ENCODE measurements around the gene CSF1.

CSF1 gene

GRCh38 chr1:109923131-109923945 is 12.7 kb downstream of the CSF1 start:
- no peaks in the 10 kb centered on the region for H3K27me3 ChIP-seq (ENCODE audit: insufficient read depth, low read length, poor library complexity)
- no peak overlapping the region for H4K5ac ChIP-seq (ENCODE audit: low read length)
- H3K23ac ChIP-seq (ENCODE audit: low read length) = no peak overlapping the region
- H3K9ac ChIP-seq (ENCODE audit: low read length) = no peak overlapping the region
- H3K4me1 ChIP-seq (ENCODE audit: control insufficient read depth, low read depth, low read length) = no peaks in the 10 kb centered on the region
- no peak overlapping the region for H2BK120ac ChIP-seq (ENCODE audit: low read depth, low read length)
- H2BK5ac ChIP-seq (ENCODE audit: low read length) = no peak overlapping the region
- H2AK5ac ChIP-seq (ENCODE audit: low read length) = no peak overlapping the region
- H3K4me2 ChIP-seq (ENCODE audit: low read length) = no peak overlapping the region
- peak; percentile 68 for DNase-seq
- H3K79me2 ChIP-seq (ENCODE audit: control insufficient read depth, insufficient read depth, low read length) = no peaks in the 10 kb centered on the region
- no peak overlapping the region for H3K4ac ChIP-seq (ENCODE audit: low read depth, low read length)
- H3K79me1 ChIP-seq (ENCODE audit: low read length) = no peaks in the 10 kb centered on the region
- H3K4me3 ChIP-seq (ENCODE audit: low read length) = no peak overlapping the region
- no peak overlapping the region for H3K18ac ChIP-seq (ENCODE audit: low read length)
- WGBS (ENCODE audit: extremely low coverage, insufficient coverage, low lambda C conversion rate) = no CpG with 5 or more reads among the region's 17 CpGs
- no peak overlapping the region for H3K56ac ChIP-seq (ENCODE audit: low read length)
- H2BK15ac ChIP-seq (replicated peaks; ENCODE audit: low read depth) = no peak overlapping the region
- no peak overlapping the region for H4K8ac ChIP-seq (ENCODE audit: low read depth, low read length)
- H3K36me3 ChIP-seq (ENCODE audit: control insufficient read depth, insufficient read depth, low read length) = no peaks in the 10 kb centered on the region
- no peak overlapping the region for H3K27ac ChIP-seq (ENCODE audit: low read depth, low read length)

GRCh38 chr1:109923946-109924275 is 13.3 kb downstream of the CSF1 start:
- H3K27me3 ChIP-seq (ENCODE audit: insufficient read depth, low read length, poor library complexity) = no peaks in the 10 kb centered on the region
- no peaks in the 10 kb centered on the region for H3K79me1 ChIP-seq (ENCODE audit: low read length)
- no CpG with 5 or more reads among the region's 12 CpGs for WGBS (ENCODE audit: extremely low coverage, insufficient coverage, low lambda C conversion rate)
- no peaks in the 10 kb centered on the region for H3K36me3 ChIP-seq (ENCODE audit: control insufficient read depth, insufficient read depth, low read length)
- no peak overlapping the region for H2BK5ac ChIP-seq (ENCODE audit: low read length)
- no peaks in the 10 kb centered on the region for H3K4me1 ChIP-seq (ENCODE audit: control insufficient read depth, low read depth, low read length)
- no peak overlapping the region for H3K4me3 ChIP-seq (ENCODE audit: low read length)
- no peaks in the 10 kb centered on the region for H3K79me2 ChIP-seq (ENCODE audit: control insufficient read depth, insufficient read depth, low read length)
- no peak overlapping the region for H4K5ac ChIP-seq (ENCODE audit: low read length)
- H4K8ac ChIP-seq (ENCODE audit: low read depth, low read length) = no peak overlapping the region
- no peak overlapping the region for H3K9ac ChIP-seq (ENCODE audit: low read length)
- H3K23ac ChIP-seq (ENCODE audit: low read length) = no peak overlapping the region
- no peak overlapping the region for H3K18ac ChIP-seq (ENCODE audit: low read length)
- H3K4ac ChIP-seq (ENCODE audit: low read depth, low read length) = no peak overlapping the region
- H2AK5ac ChIP-seq (ENCODE audit: low read length) = no peak overlapping the region
- no peak overlapping the region for H3K4me2 ChIP-seq (ENCODE audit: low read length)
- no peak overlapping the region for H3K27ac ChIP-seq (ENCODE audit: low read depth, low read length)
- H2BK120ac ChIP-seq (ENCODE audit: low read depth, low read length) = no peak overlapping the region
- no peak overlapping the region for H3K56ac ChIP-seq (ENCODE audit: low read length)
- H2BK15ac ChIP-seq (replicated peaks; ENCODE audit: low read depth) = no peak overlapping the region
- DNase-seq = no peak

GRCh38 chr1:109924316-109924715 is 13.7 kb downstream of the CSF1 start:
- no CpG with 5 or more reads among the region's 5 CpGs for WGBS (ENCODE audit: extremely low coverage, insufficient coverage, low lambda C conversion rate)
- H3K23ac ChIP-seq (ENCODE audit: low read length) = no peak overlapping the region

GRCh38 chr1:109925159-109925990 is 14.7 kb downstream of the CSF1 start:
- Histone ChIP-seq H4K5ac (ENCODE audit: low read length) (no peak overlapping the region), H4K8ac (ENCODE audit: low read depth, low read length) (no peak overlapping the region), H3K9ac (ENCODE audit: low read length) (no peak overlapping the region), H3K18ac (ENCODE audit: low read length) (no peak overlapping the region), H3K4me3 (ENCODE audit: low read length) (no peak overlapping the region), H3K27me3 (ENCODE audit: insufficient read depth, low read length, poor library complexity) (no peaks in the 10 kb centered on the region), H3K36me3 (ENCODE audit: control insufficient read depth, insufficient read depth, low read length) (no peaks in the 10 kb centered on the region), H3K23ac (ENCODE audit: low read length) (no peak overlapping the region), H2AK5ac (ENCODE audit: low read length) (no peak overlapping the region), H3K27ac (ENCODE audit: low read depth, low read length) (no peak overlapping the region), H2BK15ac (replicated peaks; ENCODE audit: low read depth) (no peak overlapping the region), H2BK120ac (ENCODE audit: low read depth, low read length) (no peak overlapping the region), H2BK5ac (ENCODE audit: low read length) (no peak overlapping the region), H3K4me1 (ENCODE audit: control insufficient read depth, low read depth, low read length) (no peaks in the 10 kb centered on the region), H3K56ac (ENCODE audit: low read length) (no peak overlapping the region), H3K4ac (ENCODE audit: low read depth, low read length) (no peak overlapping the region), H3K79me2 (ENCODE audit: control insufficient read depth, insufficient read depth, low read length) (no peaks in the 10 kb centered on the region), H3K79me1 (ENCODE audit: low read length) (no peaks in the 10 kb centered on the region), H3K4me2 (ENCODE audit: low read length) (no peak overlapping the region)
- no peak for DNase-seq
- WGBS (ENCODE audit: extremely low coverage, insufficient coverage, low lambda C conversion rate) = no CpG with 5 or more reads among the region's 8 CpGs

More at GRCh38 chr1:109924316-109924715, 13.7 kb downstream of the CSF1 start:
- Histone ChIP-seq H3K56ac (ENCODE audit: low read length) (no peak overlapping the region), H2BK120ac (ENCODE audit: low read depth, low read length) (no peak overlapping the region), H3K27ac (ENCODE audit: low read depth, low read length) (no peak overlapping the region), H3K27me3 (ENCODE audit: insufficient read depth, low read length, poor library complexity) (no peaks in the 10 kb centered on the region), H3K79me1 (ENCODE audit: low read length) (no peaks in the 10 kb centered on the region), H4K8ac (ENCODE audit: low read depth, low read length) (no peak overlapping the region), H2BK5ac (ENCODE audit: low read length) (no peak overlapping the region), H3K36me3 (ENCODE audit: control insufficient read depth, insufficient read depth, low read length) (no peaks in the 10 kb centered on the region), H3K18ac (ENCODE audit: low read length) (no peak overlapping the region), H3K79me2 (ENCODE audit: control insufficient read depth, insufficient read depth, low read length) (no peaks in the 10 kb centered on the region), H3K9ac (ENCODE audit: low read length) (no peak overlapping the region), H4K5ac (ENCODE audit: low read length) (no peak overlapping the region), H2AK5ac (ENCODE audit: low read length) (no peak overlapping the region), H3K4me1 (ENCODE audit: control insufficient read depth, low read depth, low read length) (no peaks in the 10 kb centered on the region), H3K4me3 (ENCODE audit: low read length) (no peak overlapping the region), H2BK15ac (replicated peaks; ENCODE audit: low read depth) (no peak overlapping the region), H3K4ac (ENCODE audit: low read depth, low read length) (no peak overlapping the region), H3K4me2 (ENCODE audit: low read length) (no peak overlapping the region)
- DNase-seq = no peak

- H2BK120ac ChIP-seq (ENCODE audit: low read depth, low read length) = no peak overlapping the region
- H3K4me2 ChIP-seq (ENCODE audit: low read length) = no peak overlapping the region
- no peak overlapping the region for H3K4me3 ChIP-seq (ENCODE audit: low read length)
- DNase-seq = no peak
- no peaks in the 10 kb centered on the region for H3K79me1 ChIP-seq (ENCODE audit: low read length)
- no peak overlapping the region for H2BK5ac ChIP-seq (ENCODE audit: low read length)
- no peak overlapping the region for H3K9ac ChIP-seq (ENCODE audit: low read length)
- no peak overlapping the region for H3K4ac ChIP-seq (ENCODE audit: low read depth, low read length)
- H3K56ac ChIP-seq (ENCODE audit: low read length) = no peak overlapping the region
- no peak overlapping the region for H3K18ac ChIP-seq (ENCODE audit: low read length)
- no peaks in the 10 kb centered on the region for H3K79me2 ChIP-seq (ENCODE audit: control insufficient read depth, insufficient read depth, low read length)
- no peak overlapping the region for H2BK15ac ChIP-seq (replicated peaks; ENCODE audit: low read depth)
- no peak overlapping the region for H4K5ac ChIP-seq (ENCODE audit: low read length)
- no peak overlapping the region for H3K27ac ChIP-seq (ENCODE audit: low read depth, low read length)
- H3K23ac ChIP-seq (ENCODE audit: low read length) = no peak overlapping the region
- WGBS (ENCODE audit: extremely low coverage, insufficient coverage, low lambda C conversion rate) = no CpG with 5 or more reads among the region's 2 CpGs
- no peak overlapping the region for H4K8ac ChIP-seq (ENCODE audit: low read depth, low read length)
- H3K27me3 ChIP-seq (ENCODE audit: insufficient read depth, low read length, poor library complexity) = no peaks in the 10 kb centered on the region
- H3K4me1 ChIP-seq (ENCODE audit: control insufficient read depth, low read depth, low read length) = no peaks in the 10 kb centered on the region
- no peaks in the 10 kb centered on the region for H3K36me3 ChIP-seq (ENCODE audit: control insufficient read depth, insufficient read depth, low read length)
- no peak overlapping the region for H2AK5ac ChIP-seq (ENCODE audit: low read length)
These were observed 16.1 kb downstream of the CSF1 start for GRCh38 chr1:109926662-109927300.
